Amniotic epithelial cell (primary cell): ENCODE results near the gene KRTAP5-8.
"Not testable (repeated sequence)": the region's sequence is repeated elsewhere in the genome, so short reads cannot be mapped to it uniquely, and the experiment has no call there.

Experiments used
- DNase-seq: peaks from one replicate; pipeline ENCODE4 v3.0.0-alpha.2; 2010; ENCODE audit warnings: low read depth

The KRTAP5-8 gene

GRCh38 chr11:71574418-71574817 lies 36.6 kb downstream of the KRTAP5-8 start:
- DNase-seq: no peak

GRCh38 chr11:71575723-71576424 lies 38.0 kb downstream of the KRTAP5-8 start:
- no peak for DNase-seq

- DNase-seq: not testable (repeated sequence)
Measured at GRCh38 chr11:71576688-71577465, 39.1 kb downstream of the KRTAP5-8 start.

GRCh38 chr11:71577469-71578004 lies 39.7 kb downstream of the KRTAP5-8 start:
- DNase-seq: no peak

GRCh38 chr11:71579513-71579912 lies 41.7 kb downstream of the KRTAP5-8 start:
- not testable (repeated sequence) for DNase-seq

- DNase-seq: peak; percentile 58
Measured at GRCh38 chr11:71580057-71581003, 42.5 kb downstream of the KRTAP5-8 start.

GRCh38 chr11:71581826-71582225 lies 44.0 kb downstream of the KRTAP5-8 start:
- DNase-seq: no peak

- no peak for DNase-seq
Measured at GRCh38 chr11:71582309-71582895, 44.6 kb downstream of the KRTAP5-8 start, which contains the start of gene KRTAP5-11. KRTAP5-11 (minus strand) TSS chr11:71582875; CDS start chr11:71582837, 38 bp downstream.

GRCh38 chr11:71582969-71583368 lies 45.1 kb downstream of the KRTAP5-8 start:
- not testable (repeated sequence) for DNase-seq

- DNase-seq: not testable (repeated sequence)
Measured at GRCh38 chr11:71585673-71586072, 47.8 kb downstream of the KRTAP5-8 start.

GRCh38 chr11:71588314-71588713 lies 50.5 kb downstream of the KRTAP5-8 start:
- DNase-seq: not testable (repeated sequence)
